GM12875 (cell line): ENCODE results near the gene TCTN2.

ENCODE experiments used
- H3K4me3 ChIP-seq: one replicate; pipeline ENCODE4 v1.5.1; 2011; ENCODE audit warnings: low read depth, low read length, control low read depth
- TF ChIP-seq, protein P1 (sequence below): IDR thresholded peaks from 2 replicates; pipeline ENCODE4 v1.5.1; 2011; ENCODE audit warnings: low read depth, mild to moderate bottlenecking, control low read depth, inconsistent platforms, low read length, moderate library complexity, borderline replicate concordance; ENCODE audit not compliant: insufficient read depth

Gene TCTN2

DNA sequence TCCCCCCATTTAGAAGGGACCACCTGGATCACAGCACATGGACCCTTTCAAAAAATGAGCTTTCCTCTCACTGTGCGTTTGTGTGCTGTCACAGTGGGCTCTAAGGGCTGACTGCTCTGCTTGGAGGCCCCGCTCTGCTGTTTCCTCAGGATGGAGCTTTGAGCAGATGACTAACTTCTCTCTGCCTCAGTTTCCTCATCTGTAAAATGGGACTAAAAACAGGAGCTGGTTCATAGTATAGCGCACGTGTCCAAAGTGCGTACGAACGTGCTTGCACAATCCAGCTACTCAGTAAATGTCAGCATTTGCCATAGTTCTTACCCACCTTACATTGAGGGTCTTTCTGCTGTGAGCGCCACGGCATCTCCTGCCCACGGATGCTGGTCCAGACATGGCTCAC is 78.4 kb downstream of the TCTN2 start:
- TF ChIP-seq, protein P1, sequence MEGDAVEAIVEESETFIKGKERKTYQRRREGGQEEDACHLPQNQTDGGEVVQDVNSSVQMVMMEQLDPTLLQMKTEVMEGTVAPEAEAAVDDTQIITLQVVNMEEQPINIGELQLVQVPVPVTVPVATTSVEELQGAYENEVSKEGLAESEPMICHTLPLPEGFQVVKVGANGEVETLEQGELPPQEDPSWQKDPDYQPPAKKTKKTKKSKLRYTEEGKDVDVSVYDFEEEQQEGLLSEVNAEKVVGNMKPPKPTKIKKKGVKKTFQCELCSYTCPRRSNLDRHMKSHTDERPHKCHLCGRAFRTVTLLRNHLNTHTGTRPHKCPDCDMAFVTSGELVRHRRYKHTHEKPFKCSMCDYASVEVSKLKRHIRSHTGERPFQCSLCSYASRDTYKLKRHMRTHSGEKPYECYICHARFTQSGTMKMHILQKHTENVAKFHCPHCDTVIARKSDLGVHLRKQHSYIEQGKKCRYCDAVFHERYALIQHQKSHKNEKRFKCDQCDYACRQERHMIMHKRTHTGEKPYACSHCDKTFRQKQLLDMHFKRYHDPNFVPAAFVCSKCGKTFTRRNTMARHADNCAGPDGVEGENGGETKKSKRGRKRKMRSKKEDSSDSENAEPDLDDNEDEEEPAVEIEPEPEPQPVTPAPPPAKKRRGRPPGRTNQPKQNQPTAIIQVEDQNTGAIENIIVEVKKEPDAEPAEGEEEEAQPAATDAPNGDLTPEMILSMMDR = no peak
- H3K4me3 ChIP-seq = no peak overlapping the region

DNA sequence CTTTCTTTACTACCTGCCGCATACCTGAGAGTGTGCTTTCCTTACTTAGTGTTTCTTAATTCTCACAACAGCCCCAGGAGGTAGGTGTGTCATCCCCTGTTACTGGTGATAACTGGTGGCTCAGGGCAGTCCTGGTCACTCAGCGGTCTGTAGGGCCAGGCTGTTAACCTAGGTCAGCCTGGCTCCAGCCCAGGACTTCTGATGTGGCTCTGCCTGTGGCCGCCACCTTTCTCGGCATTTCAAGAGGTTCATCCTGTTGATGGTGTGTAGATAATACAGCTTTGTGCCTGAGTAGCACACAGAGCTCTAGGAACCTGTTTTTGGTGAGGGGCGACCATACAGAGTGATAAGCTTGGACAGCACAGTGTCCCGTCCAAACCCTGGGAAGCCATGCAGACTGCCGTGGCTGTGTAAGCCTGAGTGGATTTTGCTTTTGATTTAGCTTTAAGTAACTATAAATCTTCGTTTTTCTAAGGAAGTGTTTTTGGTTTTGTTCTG is 79.3 kb downstream of the TCTN2 start:
- TF ChIP-seq, protein P1 = no peak

DNA sequence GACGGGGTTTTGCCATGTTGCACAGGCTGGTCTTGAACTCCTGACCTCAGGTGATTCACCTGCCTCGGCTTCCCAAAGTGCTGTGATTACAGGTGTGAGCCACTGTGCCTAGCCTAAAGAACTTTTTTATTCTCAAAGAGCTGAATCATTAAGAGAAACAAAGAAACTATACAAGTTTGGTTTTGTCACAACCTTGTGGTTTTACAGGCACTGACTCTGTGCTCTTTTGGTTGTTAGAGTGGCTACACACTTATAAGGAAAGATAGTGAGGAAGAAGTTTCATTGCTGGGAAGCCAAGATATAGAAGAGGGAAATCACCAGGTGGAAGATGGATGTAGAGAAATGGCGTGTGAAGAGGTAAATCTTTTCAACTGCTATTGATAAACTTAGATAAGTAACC is 81.1 kb downstream of the TCTN2 start:
- H3K4me3 ChIP-seq = no peak overlapping the region
- TF ChIP-seq, protein P1 = no peak

More for the DNA sequence above, 79.3 kb downstream of the TCTN2 start:
- no peak overlapping the region for H3K4me3 ChIP-seq

DNA sequence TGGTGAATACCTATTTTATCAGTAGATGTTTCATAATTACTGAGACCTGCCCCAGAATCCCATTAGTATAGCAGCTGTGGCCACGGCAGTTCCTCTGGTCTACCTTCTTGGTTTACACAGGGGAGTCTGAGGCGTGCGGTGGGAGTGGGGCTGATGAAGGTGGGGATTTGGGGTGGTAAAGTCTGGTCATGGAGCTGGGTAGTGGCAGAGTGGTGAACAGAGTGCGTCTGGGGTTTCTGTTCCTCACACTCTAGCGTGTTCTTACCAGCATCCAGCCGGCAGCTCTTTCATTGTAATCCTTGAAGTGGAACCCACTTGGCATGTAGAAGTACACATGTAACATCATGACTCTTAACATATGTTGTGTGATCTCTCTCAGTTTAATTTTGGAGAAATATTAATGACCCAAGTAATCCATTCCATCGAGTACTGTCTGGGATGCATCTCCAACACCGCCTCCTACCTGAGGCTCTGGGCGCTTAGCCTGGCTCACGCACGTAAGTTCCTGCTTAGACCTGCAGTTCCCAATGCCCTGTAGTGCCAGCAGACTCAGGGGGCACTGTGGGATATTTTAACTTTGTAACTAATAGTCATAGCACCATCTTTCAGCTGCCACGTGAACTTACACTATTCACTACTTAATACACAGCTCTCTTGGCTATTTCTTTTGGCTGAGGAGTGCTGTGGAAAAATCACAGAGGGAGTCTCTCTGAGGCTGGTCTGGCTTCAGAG is 83.3 kb downstream of the TCTN2 start:
- TF ChIP-seq, protein P1 = no peak
- H3K4me3 ChIP-seq = no peak overlapping the region

DNA sequence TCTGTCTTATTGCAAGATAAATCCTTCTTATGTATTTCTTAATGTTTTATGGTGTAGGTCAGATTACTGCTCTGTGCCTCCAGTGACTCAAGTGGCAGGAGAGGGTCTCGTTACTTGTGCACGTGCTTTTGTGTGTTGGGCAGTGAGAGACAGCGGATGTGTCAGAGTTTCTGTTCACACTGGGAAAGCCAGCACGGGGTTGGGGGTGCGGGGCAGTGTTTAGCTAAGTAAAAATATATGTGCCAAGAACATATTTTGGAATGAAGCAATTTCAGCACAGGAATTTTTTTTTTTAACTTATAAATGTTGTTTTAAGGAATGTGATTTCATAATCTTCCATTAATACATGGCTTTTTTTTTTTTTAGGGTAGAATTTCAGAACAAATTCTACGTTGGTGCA is 86.6 kb downstream of the TCTN2 start:
- no peak overlapping the region for H3K4me3 ChIP-seq
- TF ChIP-seq, protein P1 = no peak
